Measurements from ENCODE around the gene TIFAB.

DNA sequence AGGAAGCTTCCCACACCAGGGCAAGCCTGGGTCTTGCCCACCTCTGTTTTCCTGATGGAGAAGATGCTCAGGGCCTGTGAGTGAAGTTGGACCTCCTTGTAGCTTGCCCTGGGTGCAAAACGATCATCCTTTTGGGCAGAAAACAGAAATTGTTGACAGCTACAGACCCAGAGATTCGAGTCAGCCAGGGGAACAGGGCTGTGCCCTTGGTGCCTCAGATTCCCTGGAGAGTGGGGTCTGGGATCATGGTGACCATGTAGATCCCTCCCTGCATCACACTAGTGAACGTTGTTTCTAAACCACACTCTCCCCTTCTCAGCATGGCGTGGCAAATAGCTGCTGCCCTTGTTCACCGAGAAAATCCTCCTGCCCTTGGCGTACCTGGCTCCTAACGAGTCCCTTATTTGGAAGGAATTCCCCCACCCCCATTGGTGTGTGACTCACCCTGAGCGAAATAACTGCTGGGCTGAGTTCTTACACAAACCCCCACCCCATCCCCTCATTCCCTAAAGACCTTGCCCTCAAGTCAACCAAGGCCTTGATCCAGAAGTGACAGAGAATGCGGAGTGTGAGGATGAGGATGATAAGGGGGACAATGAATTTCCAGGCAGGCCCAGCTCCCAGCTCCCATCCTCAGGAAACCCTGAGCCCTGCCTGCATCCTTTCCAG, 3.9 kb downstream of the TIFAB start:
- TF ChIP-seq, protein P1, sequence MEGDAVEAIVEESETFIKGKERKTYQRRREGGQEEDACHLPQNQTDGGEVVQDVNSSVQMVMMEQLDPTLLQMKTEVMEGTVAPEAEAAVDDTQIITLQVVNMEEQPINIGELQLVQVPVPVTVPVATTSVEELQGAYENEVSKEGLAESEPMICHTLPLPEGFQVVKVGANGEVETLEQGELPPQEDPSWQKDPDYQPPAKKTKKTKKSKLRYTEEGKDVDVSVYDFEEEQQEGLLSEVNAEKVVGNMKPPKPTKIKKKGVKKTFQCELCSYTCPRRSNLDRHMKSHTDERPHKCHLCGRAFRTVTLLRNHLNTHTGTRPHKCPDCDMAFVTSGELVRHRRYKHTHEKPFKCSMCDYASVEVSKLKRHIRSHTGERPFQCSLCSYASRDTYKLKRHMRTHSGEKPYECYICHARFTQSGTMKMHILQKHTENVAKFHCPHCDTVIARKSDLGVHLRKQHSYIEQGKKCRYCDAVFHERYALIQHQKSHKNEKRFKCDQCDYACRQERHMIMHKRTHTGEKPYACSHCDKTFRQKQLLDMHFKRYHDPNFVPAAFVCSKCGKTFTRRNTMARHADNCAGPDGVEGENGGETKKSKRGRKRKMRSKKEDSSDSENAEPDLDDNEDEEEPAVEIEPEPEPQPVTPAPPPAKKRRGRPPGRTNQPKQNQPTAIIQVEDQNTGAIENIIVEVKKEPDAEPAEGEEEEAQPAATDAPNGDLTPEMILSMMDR (IDR thresholded peaks at IDR 0.05): no peak
- TF ChIP-seq POLR2AphosphoS5 (IDR thresholded peaks at IDR 0.05; ENCODE audit: insufficient read depth in 1 of 2, low read depth in 1 of 2) (no peak), POLR2A (IDR thresholded peaks at IDR 0.05) (no peak)
